ENCODE measurements around the gene TSSC4. TPM values are rescaled to one million over a fixed set of nuclear protein-coding genes. Genes with fewer than 3 reads are reported as not detected.

The TSSC4 gene
- total and polyA plus RNA-seq, 9 of the 15 experiments (the other 6 are each of a cell fraction or from before 2014, with no cell fraction given): 0.41 to 54.2 (median 11.0) TPM

DNA sequence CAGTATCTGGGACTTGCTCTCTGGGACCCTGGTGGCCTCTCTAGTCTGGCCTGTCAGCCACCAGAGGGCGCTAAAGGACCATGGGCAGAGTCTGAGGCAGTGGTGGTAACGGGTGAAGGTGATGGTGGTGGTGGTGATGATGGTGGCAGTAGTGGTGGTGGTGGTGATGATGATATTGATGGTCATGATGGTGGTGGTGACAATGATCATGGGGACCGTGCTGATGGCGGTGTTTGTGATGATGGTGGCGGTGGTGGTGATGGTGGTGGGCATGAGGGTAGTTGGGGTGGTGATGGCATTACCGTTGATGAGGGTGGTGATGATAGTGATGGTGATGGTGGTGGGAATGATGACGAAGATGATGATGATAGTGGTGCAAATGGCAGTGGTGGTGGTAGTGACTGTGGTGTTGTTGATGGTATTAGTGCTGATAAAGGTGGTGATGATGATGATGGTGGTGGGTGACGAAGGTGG is 27.8 kb downstream of the TSSC4 start (continued):
- TF ChIP-seq, protein P1, sequence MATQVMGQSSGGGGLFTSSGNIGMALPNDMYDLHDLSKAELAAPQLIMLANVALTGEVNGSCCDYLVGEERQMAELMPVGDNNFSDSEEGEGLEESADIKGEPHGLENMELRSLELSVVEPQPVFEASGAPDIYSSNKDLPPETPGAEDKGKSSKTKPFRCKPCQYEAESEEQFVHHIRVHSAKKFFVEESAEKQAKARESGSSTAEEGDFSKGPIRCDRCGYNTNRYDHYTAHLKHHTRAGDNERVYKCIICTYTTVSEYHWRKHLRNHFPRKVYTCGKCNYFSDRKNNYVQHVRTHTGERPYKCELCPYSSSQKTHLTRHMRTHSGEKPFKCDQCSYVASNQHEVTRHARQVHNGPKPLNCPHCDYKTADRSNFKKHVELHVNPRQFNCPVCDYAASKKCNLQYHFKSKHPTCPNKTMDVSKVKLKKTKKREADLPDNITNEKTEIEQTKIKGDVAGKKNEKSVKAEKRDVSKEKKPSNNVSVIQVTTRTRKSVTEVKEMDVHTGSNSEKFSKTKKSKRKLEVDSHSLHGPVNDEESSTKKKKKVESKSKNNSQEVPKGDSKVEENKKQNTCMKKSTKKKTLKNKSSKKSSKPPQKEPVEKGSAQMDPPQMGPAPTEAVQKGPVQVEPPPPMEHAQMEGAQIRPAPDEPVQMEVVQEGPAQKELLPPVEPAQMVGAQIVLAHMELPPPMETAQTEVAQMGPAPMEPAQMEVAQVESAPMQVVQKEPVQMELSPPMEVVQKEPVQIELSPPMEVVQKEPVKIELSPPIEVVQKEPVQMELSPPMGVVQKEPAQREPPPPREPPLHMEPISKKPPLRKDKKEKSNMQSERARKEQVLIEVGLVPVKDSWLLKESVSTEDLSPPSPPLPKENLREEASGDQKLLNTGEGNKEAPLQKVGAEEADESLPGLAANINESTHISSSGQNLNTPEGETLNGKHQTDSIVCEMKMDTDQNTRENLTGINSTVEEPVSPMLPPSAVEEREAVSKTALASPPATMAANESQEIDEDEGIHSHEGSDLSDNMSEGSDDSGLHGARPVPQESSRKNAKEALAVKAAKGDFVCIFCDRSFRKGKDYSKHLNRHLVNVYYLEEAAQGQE (IDR thresholded peaks at IDR 0.05; ENCODE audit: borderline replicate concordance): peak; percentile 90
- TF ChIP-seq, protein P1 (CRISPR knock-in tag; IDR thresholded peaks at IDR 0.05; ENCODE audit: low read depth): no peak
- TF ChIP-seq, protein P2, sequence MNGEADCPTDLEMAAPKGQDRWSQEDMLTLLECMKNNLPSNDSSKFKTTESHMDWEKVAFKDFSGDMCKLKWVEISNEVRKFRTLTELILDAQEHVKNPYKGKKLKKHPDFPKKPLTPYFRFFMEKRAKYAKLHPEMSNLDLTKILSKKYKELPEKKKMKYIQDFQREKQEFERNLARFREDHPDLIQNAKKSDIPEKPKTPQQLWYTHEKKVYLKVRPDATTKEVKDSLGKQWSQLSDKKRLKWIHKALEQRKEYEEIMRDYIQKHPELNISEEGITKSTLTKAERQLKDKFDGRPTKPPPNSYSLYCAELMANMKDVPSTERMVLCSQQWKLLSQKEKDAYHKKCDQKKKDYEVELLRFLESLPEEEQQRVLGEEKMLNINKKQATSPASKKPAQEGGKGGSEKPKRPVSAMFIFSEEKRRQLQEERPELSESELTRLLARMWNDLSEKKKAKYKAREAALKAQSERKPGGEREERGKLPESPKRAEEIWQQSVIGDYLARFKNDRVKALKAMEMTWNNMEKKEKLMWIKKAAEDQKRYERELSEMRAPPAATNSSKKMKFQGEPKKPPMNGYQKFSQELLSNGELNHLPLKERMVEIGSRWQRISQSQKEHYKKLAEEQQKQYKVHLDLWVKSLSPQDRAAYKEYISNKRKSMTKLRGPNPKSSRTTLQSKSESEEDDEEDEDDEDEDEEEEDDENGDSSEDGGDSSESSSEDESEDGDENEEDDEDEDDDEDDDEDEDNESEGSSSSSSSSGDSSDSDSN (IDR thresholded peaks at IDR 0.05; ENCODE audit: borderline replicate concordance in 1 of 2, low read depth in 2 of 2, low read length in 2 of 2): no peak
- TF ChIP-seq BACH1 (tag; IDR thresholded peaks at IDR 0.05) (no peak), ZNF133 (CRISPR knock-in tag; IDR thresholded peaks at IDR 0.05) (no peak), SRF (CRISPR knock-in tag; IDR thresholded peaks at IDR 0.05) (no peak), ZNF134 (CRISPR knock-in tag; conservative IDR thresholded peaks at IDR 0.05) (no peak), LARP7 (IDR thresholded peaks at IDR 0.05) (peak; percentile 86; the same call in 1 of the 2 replicates), MTA1 (IDR thresholded peaks at IDR 0.05; ENCODE audit: borderline replicate concordance) (no peak)
- TF ChIP-seq, protein P3, sequence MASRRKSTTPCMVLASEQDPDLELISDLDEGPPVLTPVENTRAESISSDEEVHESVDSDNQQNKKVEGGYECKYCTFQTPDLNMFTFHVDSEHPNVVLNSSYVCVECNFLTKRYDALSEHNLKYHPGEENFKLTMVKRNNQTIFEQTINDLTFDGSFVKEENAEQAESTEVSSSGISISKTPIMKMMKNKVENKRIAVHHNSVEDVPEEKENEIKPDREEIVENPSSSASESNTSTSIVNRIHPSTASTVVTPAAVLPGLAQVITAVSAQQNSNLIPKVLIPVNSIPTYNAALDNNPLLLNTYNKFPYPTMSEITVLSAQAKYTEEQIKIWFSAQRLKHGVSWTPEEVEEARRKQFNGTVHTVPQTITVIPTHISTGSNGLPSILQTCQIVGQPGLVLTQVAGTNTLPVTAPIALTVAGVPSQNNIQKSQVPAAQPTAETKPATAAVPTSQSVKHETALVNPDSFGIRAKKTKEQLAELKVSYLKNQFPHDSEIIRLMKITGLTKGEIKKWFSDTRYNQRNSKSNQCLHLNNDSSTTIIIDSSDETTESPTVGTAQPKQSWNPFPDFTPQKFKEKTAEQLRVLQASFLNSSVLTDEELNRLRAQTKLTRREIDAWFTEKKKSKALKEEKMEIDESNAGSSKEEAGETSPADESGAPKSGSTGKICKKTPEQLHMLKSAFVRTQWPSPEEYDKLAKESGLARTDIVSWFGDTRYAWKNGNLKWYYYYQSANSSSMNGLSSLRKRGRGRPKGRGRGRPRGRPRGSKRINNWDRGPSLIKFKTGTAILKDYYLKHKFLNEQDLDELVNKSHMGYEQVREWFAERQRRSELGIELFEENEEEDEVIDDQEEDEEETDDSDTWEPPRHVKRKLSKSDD (conservative IDR thresholded peaks at IDR 0.05; ENCODE audit: low read length): no peak
- TF ChIP-seq, protein P4, sequence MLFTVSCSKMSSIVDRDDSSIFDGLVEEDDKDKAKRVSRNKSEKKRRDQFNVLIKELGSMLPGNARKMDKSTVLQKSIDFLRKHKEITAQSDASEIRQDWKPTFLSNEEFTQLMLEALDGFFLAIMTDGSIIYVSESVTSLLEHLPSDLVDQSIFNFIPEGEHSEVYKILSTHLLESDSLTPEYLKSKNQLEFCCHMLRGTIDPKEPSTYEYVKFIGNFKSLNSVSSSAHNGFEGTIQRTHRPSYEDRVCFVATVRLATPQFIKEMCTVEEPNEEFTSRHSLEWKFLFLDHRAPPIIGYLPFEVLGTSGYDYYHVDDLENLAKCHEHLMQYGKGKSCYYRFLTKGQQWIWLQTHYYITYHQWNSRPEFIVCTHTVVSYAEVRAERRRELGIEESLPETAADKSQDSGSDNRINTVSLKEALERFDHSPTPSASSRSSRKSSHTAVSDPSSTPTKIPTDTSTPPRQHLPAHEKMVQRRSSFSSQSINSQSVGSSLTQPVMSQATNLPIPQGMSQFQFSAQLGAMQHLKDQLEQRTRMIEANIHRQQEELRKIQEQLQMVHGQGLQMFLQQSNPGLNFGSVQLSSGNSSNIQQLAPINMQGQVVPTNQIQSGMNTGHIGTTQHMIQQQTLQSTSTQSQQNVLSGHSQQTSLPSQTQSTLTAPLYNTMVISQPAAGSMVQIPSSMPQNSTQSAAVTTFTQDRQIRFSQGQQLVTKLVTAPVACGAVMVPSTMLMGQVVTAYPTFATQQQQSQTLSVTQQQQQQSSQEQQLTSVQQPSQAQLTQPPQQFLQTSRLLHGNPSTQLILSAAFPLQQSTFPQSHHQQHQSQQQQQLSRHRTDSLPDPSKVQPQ (CRISPR knock-in tag; IDR thresholded peaks at IDR 0.05; ENCODE audit: borderline replicate concordance): no peak

Data from K562 (cell line).